Fibroblast of the aortic adventitia (primary cell): ENCODE measurements around the gene HDHD5. TPM values are rescaled to one million over a fixed set of nuclear protein-coding genes. Genes with fewer than 3 reads are reported as not detected.

Experiments used
- DNase-seq: peaks from one replicate; pipeline ENCODE4 v3.0.0-alpha.2; 2010; ENCODE audit warnings: low read depth
- H3K4me3 ChIP-seq: 2 replicates; pipeline ENCODE4 v1.5.1; 2011; ENCODE audit warnings: low read depth, mild to moderate bottlenecking, control low read depth, low read length, moderate library complexity
- CTCF ChIP-seq: IDR thresholded peaks from 2 replicates; pipeline ENCODE4 v1.5.1; 2011; ENCODE audit warnings: mild to moderate bottlenecking, low read length, control low read depth, inconsistent platforms; ENCODE audit not compliant: insufficient read depth
- total RNA-seq: library from RNA; depleted of rRNA; stranded (reverse); fragments of >200 nt; gene quantifications from 2 replicates; pipeline ENCODE4 v1.2.3, GENCODE V29; 2012; ENCODE audit warnings: low replicate concordance

HDHD5 gene
- total RNA-seq, 1 donor: 19.7 TPM

- TF ChIP-seq CTCF: no peak
- no peak for DNase-seq
- no peak overlapping the region for H3K4me3 ChIP-seq
These were observed 52.1 kb downstream of the HDHD5 start for GRCh38 chr22:17106785-17107546.

GRCh38 chr22:17106161-17106784 is 52.8 kb downstream of the HDHD5 start:
- TF ChIP-seq CTCF: no peak
- H3K4me3 ChIP-seq: no peak overlapping the region
- DNase-seq: no peak

DNA sequence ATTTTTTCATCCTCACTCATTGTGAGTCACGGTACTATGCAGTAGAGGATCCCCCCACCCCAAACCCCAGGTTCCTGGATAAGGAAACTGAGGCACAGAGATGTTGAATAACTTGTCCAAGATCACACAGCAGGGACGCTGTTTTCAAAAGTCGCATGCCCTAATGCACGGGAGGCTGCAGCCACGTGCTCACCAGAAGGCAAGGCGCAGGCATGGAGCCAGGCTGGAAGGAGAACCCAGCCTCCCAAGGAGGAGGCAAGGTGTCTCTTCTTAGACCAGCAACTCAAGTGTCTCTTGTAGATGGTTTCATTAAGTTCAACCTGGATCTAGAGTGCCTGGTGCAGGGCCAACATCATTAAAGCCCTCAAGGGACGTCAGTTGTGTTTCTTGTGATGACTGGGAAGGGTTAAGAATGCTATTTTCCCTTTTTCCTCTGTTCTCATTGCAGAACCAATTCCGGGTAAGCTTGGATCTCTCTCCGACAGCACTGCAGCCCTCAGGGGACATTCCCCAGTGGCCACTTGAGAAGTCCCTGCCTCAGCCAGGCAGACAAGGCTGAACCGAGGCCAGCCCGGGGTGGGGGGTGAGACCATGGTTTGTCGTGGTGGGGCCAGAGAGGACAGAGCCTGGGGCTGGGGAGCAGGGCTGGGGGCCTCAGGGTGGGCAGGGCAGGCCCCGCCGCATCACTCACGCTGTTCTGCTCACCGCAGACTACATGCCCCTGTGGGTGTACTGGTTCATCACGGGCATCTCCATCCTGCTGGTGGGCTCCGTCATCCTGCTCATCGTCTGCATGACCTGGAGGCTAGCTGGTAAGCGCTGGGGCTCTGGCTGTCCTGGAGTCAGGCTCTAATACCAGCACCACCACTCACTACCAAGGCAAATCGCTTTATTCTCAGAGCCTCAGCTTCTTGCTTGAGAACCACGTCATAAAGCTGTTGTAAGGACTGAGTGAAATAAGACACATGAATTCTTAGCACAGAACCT is 53.6 kb downstream of the HDHD5 start:
- DNase-seq: no peak
- no peak for TF ChIP-seq CTCF
- H3K4me3 ChIP-seq: no peak overlapping the region

- TF ChIP-seq CTCF: no peak
- H3K4me3 ChIP-seq: no peak overlapping the region
- DNase-seq: no peak
These were observed 54.6 kb downstream of the HDHD5 start for GRCh38 chr22:17104336-17104935.

DNA sequence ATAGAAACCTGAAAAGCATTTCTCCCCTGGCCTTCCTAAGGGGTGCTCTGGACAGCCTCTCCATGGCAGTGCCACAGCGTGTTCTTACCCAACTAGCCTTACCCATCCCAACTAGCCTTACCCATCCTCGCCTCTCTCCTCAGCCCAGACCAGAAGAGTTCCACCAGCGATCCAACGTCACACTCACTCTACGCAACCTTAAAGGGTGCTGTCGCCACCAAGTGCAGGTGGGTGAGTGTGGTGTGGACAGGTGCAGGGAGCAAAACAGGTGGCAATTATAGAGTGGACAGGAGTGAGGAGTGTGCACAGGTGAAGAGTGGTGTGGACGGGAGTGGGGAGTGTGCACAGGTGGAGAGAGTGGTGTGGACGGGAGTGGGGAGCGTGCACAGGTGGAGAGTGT is 55.7 kb downstream of the HDHD5 start:
- no peak overlapping the region for H3K4me3 ChIP-seq
- no peak for DNase-seq
- no peak for TF ChIP-seq CTCF

DNA sequence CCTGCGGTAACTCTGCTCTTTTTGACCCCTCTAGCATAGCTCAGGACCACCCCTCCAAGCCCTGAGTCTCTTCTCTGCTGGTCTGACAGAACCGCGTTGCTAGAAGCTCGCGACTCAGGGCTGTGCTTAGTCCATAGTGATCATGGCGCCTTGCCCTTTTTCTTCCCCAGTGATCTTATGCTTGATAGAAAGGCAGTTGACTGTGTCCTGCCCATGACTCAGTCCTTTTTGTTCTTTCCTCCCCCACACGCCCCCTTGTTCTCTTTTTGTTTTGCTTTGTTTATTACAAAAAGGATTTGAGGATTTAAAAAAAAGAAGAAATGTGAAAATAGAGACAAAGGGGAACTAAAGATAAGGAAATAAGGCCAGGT is 56.8 kb downstream of the HDHD5 start:
- DNase-seq: no peak
- TF ChIP-seq CTCF: no peak
- H3K4me3 ChIP-seq: no peak overlapping the region
